ENCODE measurements around the gene TMEM175.
"Not testable (repeated sequence)": the region's sequence is repeated elsewhere in the genome, so short reads cannot be mapped to it uniquely, and the experiment has no call there.

TMEM175 gene

GRCh38 chr4:992297-993110 is 60.2 kb downstream of the TMEM175 start:
- DNase-seq: no peak

- no peak for DNase-seq
Measured at GRCh38 chr4:993111-994029, 61.1 kb downstream of the TMEM175 start, which contains the start of gene SLC26A1. TSS of gene SLC26A1 (minus strand) at chr4:993404. CDS start at chr4:991703, 1,701 bp downstream.

- no peak for DNase-seq
Measured at GRCh38 chr4:995311-996026, 63.2 kb downstream of the TMEM175 start.

GRCh38 chr4:996030-996996 is 64.1 kb downstream of the TMEM175 start:
- no peak for DNase-seq

GRCh38 chr4:996997-997374 is 64.7 kb downstream of the TMEM175 start:
- peak in 1 of 2 experiments; percentile 12 for DNase-seq

- no peak for DNase-seq
Measured at GRCh38 chr4:997375-998071, 65.3 kb downstream of the TMEM175 start.

GRCh38 chr4:998096-998691 is 65.9 kb downstream of the TMEM175 start:
- no peak for DNase-seq

- not testable (repeated sequence) for DNase-seq
Measured at GRCh38 chr4:999240-999863, 67.1 kb downstream of the TMEM175 start.

- DNase-seq: no peak
Measured at GRCh38 chr4:999882-1000425, 67.7 kb downstream of the TMEM175 start.

- no peak for DNase-seq
Measured at GRCh38 chr4:1000686-1001260, 68.5 kb downstream of the TMEM175 start.

GRCh38 chr4:1001561-1002130 is 69.4 kb downstream of the TMEM175 start:
- DNase-seq: no peak

- no peak for DNase-seq
Measured at GRCh38 chr4:1002131-1002630, 69.9 kb downstream of the TMEM175 start.

- no peak for DNase-seq
Measured at GRCh38 chr4:1002631-1003251, 70.5 kb downstream of the TMEM175 start.

GRCh38 chr4:1003271-1004070 is 71.2 kb downstream of the TMEM175 start:
- DNase-seq: no peak

GRCh38 chr4:1004071-1004418 is 71.8 kb downstream of the TMEM175 start:
- DNase-seq: no peak

- no peak for DNase-seq
Measured at GRCh38 chr4:1004557-1005485, 72.6 kb downstream of the TMEM175 start.

GRCh38 chr4:1006856-1007255 is 74.6 kb downstream of the TMEM175 start:
- no peak for DNase-seq

Measured in Kasumi-1 (cell line).